Sigmoid colon (tissue), 3 donors: ENCODE data around the gene ANTXRL.
"Not testable (repeated sequence)": the region's sequence is repeated elsewhere in the genome, so short reads cannot be mapped to it uniquely, and the experiment has no call there.

Experiments
- CTCF ChIP-seq, 4 experiments: fragments of 450-650 bp in 3 of 4; fragments of 200-600 bp in 1 of 4; IDR thresholded peaks; one replicate each; pipeline ENCODE4 v1.5.1; 2016 to 2019; ENCODE audit warnings: antibody characterized with exemption in 4 of 4, mild to moderate bottlenecking in 3 of 4, moderate library complexity in 2 of 4
- POLR2A ChIP-seq, 2 donors: fragments of 450-650 bp; IDR thresholded peaks; one replicate each; pipeline ENCODE4 v1.6.1; 2016; ENCODE audit warnings: antibody characterized with exemption in 2 of 2, mild to moderate bottlenecking in 2 of 2, moderate library complexity in 2 of 2

GRCh38 chr10:46367666-46368240, 81.0 kb downstream of the ANTXRL start:
- not testable (repeated sequence) for TF ChIP-seq POLR2A, CTCF (IDR thresholded peaks at IDR 0.05)
